Measurements from ENCODE around the gene ESRRA.

The ESRRA gene

DNA sequence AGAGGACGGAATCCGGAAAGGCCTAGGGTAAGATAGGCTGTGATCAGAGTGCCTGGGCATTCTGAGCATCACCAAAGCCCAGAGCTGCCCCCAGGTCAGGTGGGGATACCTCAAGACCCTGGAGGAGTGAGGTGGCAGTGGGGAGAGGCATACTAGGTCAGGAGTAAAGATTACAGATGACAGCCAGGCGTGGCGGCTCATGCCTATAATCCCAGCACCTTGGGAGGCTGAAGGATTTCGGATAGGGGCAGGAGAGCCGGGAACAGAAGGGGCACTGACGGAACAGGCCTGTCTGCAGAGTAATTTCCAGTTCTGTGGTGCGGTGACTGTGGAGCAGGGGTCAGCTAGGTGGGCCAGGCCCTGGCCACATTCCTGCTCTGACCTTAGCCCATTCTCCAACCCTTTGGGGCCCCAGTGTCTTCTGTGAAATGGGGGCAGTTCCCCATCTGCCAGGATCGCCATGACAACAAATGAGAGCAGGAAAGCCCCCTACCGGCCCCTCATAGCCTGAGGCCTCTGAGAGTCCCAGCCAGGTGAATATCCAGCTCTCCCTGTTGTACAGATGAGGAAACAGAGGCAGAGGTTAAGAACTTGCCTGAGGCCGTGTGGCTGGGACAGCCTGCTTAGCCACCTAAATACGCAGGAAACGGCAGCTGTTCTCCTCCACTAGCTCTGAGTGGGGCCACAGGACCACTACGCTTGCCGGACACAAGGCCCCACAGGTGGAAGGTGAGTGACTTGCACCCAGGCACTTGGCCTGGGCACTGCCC is 30.1 kb upstream of the ESRRA start:
- no peak for DNase-seq

DNA sequence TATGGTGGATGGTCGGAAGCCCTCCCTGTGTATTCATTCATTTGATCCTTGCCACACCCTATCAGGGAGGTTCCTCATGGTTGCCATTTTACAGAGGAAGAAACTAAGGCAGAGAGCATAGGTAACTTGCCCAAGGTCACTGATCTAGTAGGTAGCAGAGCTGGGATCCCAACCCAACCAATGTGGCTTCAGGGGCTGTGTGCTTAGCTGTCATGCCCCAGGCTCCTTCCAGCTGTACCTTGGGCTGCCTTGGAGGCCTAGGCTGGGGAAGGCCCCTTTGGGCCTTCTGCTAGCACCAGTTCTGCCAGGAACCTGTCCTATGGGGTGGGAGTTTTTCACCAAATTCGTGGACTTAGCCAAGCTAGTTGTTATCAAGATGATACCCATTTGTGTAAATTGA is 29.5 kb upstream of the ESRRA start:
- no peak for DNase-seq

DNA sequence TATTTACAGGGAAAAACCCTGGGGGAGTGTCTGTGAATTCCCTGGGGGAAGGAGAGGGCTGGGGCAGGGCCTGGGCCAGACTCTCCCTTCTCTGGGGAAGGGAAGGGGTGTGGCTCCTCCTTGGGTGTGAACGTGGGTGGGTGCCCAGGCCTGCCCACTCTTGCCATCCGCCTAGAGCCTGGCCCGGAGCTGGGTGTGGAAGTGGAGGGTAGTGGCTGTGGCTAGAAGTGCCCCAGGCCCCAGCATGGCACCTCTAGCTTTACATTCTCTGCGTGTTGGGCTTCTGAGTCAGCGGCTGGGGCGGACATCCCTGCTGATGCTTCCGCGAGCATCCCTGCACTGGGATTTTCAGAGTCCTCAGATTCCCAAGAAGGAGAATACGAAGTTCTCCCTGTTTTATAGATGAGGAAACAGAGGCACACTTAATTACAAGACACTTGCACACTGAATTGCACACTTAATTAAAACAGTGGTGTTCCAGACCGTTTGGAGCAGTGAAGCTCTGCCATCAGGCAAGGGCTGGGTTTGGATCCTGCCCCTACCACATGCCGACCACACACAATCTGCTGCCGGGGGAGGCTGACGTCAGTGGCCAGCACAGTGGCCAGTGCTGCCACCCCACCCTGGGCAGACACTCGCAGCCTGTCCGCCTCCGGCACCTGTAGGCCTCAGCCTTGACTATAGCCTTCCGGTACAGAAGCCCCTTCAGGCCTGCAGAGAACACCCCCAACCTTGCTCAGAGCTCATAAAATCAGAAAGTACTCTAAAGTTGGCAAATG is 28.5 kb upstream of the ESRRA start:
- DNase-seq = no peak

DNA sequence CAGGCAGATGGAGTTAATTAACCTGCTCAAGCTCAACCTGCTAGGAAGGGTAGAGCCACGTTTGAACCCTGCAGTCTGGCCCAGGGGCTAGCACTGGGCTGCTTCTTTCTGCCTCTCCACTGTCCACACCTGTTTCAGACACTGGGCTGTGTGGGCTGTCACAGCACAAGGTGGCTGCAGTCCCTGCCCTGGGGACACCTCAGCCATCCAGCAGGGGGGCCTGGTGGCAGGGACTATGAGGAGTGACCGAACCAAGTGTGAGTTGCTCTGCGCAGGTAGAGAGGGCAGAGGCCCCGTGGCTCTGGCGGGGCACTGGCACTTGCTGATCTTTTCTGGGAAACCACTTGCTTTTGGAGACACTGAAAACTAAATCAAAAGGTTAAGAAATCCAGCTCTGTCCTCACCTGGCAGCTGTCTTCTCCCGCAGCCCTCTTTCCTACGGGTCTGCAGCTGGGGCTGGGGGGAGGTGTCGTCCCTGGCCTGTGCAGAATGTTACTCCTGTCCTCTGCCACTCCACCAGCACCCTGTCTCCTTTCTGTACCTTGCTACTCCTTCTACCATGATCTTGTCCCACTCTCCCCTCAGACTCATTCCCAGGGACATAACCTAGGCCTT is 26.6 kb upstream of the ESRRA start:
- DNase-seq = no peak

DNA sequence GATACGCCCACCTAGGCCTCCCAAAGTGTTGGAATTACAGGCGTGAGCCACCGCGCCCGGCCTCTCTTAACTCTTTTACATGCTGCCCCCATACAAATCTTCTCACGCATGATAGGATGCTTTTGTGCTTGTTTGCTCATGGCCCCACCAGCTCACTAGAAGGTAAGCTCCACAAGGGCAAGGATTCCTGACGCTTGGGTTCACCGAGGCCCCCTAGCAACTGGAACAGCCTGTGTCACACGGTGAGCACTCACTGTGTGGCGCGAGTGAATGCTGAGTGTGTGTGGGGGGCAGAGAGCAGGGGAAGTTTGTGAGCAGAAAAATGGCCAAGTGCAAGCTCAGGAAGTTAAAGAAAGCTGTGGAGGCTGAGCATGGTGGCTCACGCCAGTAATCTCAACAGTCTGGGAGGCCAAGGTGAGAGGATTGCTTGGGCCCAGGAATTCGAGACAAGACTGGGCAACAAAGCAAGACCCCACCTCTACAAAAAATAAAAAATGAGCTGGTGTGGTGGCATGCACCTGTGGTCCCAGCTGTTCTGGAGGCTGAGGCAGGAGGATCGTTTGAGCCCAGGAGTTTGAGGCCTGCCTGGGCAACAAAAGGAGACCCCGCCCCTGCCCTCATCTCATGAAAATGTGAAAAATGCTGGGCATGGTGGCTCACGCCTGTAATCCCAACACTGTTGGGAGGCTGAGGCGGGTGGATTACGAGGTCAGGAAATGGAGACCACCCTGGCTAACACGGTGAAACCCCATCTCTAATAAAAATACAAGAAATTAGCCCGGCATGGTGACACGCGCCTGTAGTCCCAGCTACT is 23.2 kb upstream of the ESRRA start:
- no peak for DNase-seq

DNA sequence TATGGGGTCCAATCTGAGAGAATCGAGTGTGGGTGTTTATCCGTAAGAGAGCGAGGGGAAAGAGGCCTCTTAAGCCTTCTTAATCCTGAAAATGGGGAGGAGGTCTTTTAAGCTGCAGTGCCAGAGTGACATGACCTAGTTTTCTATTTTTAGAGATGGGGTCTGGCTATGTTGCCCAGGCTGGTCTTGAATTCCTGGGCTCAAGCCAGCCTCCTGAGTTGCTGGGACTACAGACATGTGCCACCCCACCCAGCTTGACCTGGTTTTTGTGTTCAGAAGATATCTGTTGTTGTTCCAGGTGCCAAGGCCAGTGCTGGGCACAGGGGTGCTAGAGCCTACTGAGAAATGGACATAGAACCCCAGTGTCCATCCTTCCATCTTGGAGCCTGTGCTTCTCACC is 22.2 kb upstream of the ESRRA start:
- DNase-seq = no peak

DNA sequence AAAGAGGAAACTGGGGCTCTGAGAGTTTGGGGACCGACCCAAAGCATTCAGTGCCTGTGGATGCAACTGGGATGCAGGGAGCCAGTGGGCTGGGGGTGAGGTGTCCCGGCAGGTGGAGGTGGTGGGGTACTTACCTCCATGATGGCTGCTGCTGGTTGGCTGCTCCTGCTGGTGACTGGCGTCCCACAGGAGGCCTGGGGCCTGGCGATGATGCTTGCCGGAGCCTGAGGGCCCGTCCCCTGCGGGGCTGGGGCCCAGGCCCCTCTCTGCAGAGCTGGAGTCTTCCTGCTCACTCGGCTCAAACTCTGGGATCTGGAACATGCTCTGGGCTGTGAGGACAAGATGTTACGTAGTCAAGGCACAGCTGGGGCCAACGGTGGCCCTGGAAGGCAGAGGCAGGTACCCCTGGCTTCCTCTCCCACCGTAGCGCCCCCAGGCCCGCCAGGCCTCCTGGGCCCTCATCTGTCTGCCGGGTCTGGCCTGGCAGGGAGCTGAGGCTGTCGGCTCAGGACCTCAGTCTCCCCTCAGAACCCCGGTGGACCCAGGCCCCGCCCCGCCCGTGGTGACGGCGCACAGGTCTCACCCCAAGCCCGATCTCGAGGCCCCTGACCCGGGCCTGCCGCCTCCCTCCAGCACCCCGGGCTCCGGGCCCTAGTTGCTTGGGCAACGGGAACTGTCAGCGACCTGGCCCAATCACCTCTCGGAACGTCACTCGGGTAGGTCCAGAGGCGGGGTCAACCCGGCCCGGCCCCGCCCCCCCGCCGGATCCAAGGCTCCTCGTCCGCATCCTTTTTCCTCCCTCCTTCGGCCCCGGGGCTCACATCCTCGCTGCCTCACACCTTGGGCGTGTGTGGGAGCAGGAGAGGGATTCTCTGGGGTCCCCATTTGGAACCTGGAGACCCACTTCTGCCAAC is 21.0 kb upstream of the ESRRA start, which contains the start of gene BAD:
BAD (minus strand) TSS at position 618 of the 914 bp plus-strand sequence; CDS start at position 321, 297 bp downstream.
- DNase-seq = peak; percentile 92

DNA sequence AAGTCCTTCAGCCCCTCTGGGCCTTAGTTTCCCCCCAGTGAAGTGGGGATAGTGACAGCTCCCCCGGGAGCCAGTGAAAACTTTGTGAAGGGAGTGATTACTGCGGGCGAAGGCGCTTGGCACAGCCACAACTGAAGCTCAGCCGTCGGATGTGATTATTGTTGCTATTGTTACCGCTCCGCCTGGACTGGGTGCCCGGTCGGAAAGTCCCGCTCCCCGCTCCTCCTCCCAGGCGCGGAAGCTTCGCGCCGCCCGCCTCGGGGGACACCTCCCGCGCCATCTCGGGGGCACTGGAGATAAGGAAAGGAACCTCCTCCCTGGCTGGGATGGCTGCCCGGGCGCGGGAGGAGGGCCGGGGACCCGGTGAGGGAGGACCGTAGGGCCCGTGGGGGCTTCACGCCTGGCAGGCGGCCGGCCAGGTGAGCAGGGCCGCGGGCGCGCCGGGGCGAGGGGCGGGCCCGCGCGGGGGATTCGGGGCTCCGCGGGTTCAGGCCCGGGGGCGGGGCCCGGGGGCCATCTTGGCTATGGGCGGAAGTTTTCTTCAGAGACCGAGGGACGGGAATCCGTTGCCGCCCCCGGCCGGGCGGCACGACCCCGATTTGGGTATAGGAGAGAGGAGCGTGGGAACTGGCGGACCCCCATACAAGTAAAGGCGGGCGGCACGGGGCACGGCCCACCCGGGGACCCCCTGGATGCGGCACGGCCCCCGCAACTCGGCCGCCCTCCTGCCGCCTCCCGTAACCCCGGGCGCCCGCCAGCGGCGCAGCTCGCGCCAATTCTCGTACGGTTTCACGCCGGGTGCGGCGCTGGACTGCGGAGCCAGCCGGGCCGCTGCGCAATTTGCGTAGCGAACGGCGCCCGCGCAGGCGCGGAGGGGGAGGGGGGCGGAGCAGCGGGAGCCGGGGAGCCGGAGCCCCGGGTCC is 20.1 kb upstream of the ESRRA start, which contains the start of gene GPR137:
GPR137 (plus strand) TSS at position 887 of the 923 bp plus-strand sequence. CDS start 677 bp downstream, outside the sequence.
- peak; percentile 83 for DNase-seq

DNA sequence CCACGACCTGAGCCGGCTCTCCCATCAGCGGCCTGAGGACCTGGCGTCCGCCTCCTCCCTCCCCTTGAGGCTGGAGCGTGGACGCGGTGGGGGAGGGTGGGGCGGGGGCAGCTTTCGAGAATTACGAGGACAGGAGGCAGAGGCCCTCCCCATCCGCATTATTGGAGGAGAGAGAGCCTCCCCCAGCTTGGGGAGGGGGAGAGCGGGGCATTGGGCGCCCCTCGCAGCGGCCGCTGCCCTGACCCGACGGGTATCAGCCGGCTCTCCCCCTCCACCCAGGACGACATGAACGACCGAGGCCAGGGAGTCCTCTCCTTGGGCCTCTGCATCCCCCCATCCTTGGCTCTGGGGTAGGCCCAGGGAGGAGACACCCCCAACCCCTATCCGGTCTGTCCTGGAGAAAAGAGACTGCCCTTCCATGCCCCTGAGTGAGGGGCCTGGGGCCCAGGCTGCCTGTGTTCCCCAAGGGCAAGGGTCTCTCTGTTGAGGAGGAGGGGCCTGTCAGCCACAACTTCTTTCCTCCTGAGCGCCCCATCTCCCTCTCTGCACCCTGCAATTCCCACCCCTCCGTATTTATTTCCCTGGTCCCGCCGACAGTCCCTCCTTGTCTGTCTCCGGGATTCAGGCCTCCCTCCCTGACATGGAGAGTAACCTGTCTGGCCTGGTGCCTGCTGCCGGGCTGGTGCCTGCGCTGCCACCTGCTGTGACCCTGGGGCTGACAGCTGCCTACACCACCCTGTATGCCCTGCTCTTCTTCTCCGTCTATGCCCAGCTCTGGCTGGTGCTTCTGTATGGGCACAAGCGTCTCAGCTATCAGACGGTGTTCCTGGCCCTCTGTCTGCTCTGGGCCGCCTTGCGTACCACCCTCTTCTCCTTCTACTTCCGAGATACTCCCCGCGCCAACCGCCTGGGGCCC is 19.2 kb upstream of the ESRRA start:
- DNase-seq = peak; percentile 25

DNA sequence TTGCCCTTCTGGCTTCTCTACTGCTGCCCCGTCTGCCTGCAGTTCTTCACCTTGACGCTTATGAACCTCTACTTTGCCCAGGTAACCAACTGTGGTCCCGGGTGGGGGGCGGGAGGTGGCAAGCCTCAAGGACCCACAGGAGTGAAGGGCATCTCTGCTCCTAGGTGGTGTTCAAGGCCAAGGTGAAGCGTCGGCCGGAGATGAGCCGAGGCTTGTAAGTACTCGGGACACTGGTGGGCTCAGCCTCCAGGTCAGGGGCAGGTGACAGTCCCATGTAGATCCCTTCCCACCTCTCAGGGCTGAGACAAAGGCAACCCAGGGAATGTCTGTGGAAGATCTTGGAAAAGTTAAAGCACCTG is 18.5 kb upstream of the ESRRA start:
- no peak for DNase-seq

DNA sequence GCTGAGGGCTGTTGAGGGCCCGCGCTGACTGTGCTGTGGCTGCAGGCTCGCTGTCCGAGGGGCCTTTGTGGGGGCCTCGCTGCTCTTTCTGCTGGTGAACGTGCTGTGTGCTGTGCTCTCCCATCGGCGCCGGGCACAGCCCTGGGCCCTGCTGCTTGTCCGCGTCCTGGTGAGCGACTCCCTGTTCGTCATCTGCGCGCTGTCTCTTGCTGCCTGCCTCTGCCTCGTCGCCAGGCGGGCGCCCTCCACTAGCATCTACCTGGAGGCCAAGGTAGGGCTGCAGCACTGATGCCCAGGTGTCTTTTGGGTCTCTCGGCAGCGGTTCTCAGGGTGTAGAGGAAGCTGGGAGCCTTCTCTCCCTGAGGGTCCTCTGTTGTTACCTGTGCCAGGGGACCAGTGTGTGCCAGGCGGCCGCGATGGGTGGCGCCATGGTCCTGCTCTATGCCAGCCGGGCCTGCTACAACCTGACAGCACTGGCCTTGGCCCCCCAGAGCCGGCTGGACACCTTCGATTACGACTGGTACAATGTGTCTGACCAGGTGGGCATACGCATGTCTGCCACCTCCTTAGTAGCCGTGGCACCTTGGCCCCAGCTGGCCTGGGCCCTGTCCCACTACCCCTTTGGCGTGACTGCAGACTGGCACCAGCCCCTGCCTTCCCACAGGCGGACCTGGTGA is 17.5 kb upstream of the ESRRA start:
- DNase-seq = no peak

DNA sequence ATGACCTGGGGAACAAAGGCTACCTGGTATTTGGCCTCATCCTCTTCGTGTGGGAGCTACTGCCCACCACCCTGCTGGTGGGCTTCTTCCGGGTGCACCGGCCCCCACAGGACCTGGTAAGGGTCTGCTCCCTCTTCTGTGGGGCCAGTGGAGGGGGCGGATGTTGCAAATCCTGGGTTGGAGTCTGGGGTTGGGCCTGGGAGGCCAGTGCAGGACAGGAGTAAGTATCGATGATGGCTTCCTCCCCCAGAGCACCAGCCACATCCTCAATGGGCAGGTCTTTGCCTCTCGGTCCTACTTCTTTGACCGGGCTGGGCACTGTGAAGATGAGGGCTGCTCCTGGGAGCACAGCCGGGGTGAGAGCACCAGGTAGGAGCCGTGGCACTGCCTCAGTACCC is 17.0 kb upstream of the ESRRA start:
- DNase-seq = no peak

DNA sequence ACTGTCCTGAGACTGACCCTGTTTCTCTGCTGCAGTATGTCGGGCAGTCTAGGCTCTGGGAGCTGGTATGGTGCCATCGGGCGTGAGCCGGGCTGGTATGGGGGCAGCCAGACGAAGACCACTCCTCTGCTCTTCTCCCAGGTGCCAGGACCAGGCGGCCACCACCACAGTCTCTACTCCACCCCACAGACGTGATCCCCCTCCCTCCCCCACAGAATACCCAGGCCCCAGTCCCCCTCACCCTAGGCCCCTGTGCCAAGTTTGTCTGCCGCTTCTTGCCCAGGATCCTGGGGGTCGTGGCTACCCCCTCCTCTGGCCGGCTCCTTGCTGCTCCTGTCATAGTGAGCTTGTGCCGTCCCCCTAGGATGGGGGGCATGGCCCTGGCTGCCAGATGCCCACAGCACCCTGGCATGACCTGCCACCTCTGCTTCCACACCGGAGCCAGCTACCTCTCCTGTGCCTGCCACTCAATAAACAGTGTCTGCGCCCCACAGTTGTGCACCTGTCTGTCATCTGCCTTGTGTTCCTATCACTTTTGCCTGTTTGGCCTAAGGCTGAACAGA is 16.2 kb upstream of the ESRRA start:
- DNase-seq = no peak

DNA sequence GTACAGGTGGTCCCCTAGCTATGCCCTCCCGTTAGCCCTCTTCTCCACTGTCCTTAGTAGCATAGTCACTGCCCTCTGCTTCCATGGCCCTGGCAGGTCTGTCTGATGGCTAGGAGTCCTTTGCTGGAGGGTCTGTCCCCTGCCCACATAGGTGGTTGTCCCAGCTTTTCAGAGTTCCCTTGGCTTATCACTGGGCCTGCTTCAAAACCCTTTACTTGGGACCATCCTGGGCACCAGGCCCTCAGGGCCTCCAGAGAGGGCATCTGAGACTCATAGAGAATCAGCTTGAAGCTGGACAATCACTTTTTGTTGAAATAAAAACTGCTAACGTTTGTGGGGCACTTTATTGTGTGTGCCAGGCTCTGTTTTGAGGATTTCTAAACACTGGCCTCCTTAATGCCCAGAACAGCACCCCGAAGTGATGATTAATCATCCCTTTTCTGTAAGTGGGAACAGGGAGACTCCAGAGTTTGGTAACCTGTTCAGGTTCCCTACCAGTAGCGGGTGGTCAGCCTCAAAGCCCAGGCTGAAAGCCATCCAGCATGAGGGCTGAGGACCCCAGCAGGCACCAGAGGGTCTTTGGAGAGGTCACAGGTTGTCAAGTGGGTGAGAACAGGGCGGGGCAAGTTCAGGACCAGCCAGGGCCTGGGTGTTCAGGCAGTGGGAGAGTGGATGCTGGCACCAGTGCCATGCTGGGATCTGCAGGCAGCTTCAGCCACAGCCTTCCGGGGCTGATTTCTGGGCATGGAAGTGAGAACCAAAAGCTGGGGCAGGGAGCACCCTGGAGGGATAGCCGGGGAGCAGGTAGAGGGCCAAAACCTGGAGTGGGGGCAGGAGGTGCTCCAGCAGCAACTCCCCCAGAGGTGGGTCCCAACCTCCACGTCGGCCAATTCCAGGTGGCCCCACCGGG is 14.7 kb upstream of the ESRRA start:
- no peak for DNase-seq

DNA sequence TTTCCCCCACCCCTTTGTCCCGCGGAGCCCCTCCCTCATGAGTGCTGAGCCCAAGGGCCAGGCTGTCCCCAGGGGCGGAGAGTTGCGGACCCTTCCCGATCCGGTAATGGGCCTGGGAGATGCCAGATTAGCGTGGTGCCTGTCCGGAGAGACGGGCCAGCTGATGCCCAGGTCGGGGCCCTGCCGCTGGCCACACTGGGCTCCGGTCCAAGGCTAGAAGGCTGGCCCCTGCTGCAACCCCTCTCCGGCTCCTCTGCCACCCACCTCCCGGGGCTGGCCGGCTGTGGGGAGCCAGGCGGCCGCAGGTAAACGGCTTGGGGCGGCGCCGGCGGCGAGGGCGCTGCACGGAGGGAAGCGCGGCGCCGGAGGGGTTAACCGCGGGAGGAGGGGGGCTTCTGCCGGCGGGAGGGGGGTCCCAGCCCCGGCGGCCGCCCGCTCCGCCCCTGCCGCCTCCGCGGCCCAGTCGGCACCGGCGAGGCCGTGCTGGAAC is 14.0 kb upstream of the ESRRA start, which contains the start of gene KCNK4:
KCNK4 (plus strand) TSS at position 41 of the 490 bp plus-strand sequence. CDS start 1,717 bp downstream, outside the sequence.
- no peak for DNase-seq

DNA sequence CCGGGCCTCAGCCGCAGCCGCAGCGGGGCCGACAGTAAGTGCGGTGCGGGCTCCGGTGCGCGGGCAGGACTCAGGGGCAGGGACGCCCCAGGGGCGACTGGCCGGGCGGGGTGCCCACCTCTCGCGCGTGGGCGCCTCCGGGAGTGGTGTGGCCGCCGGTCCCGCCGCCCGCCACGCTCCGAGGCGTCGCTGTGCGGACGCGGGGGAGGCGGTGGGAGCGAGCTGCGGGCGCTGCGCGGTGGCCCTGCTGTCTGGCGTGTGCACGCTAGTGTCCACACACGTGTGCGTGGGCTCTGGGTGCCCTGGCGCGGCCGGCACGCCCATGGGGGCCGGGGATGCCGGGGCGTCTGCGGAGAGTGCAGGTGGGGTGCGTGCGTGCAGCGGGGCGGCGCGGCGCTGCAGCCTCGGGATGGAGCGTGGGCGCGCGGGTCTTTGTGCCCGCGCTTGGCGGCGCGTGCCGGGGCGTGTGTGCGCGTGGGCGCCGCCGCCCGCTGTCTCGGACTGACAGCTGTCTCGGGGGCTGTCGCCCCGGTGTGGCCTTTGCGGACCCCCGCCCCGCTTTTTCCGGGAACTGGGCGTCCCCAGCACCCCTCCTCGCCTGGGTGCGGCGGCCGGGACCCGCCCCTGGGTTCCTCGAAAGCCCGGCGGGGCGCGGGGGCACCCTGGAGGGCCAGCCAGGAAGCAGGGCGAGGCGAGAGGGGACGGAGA is 13.4 kb upstream of the ESRRA start:
- no peak for DNase-seq

Measured in NCI-H1105 treated with DMSO at 0.1 percent for 48 hours (cell line).